ENCODE results near the gene LDB1. TPM values are rescaled to one million over a fixed set of nuclear protein-coding genes. Genes with fewer than 3 reads are reported as not detected.

Gene LDB1
- total RNA-seq, 1 experiment from 2014 or later = 87.6 TPM

GRCh38 chr10:102132193-102132562, 12.0 kb upstream of the LDB1 start:
- no peak for DNase-seq (ENCODE audit: low read depth, low spot score)
- no peaks in the 10 kb centered on the region for H3K27me3 ChIP-seq (ENCODE audit: control insufficient read depth, insufficient read depth, low read length)
- ChIA-PET POLR2A (no interaction called here), CTCF (interaction anchor here (0.5 to 1.4 kb wide), 4 partner anchors 13 to 641 kb away, joined by 3 to 5 read pairs (median 4); no protein-coding TSS in a partner anchor)
- ATAC-seq = no peak
- intact Hi-C loops (cut with micrococcal nuclease; ENCODE audit: unreplicated experiment) (no loop called here), in situ Hi-C loops (cut with HindIII; ENCODE audit: low pct_unique_long_range_greater_than_20kb, low sequenced_read_pairs) (no loop called here)
- H3K4me3 ChIP-seq (ENCODE audit: low read depth in 2 of 2, low read length in 2 of 2) = peak overlapping the region; percentile 91 to 99
- no TSS peak for BruUV-seq (replicated peaks)
- H3K9me3 ChIP-seq (ENCODE audit: control insufficient read depth, insufficient read depth, low read depth, low read length) = no peaks in the 10 kb centered on the region
- H3K27ac ChIP-seq (ENCODE audit: low read length) = peak overlapping the region; percentile 96
- H3K4me1 ChIP-seq (ENCODE audit: control insufficient read depth, insufficient read depth, low read length) = peaks cover 32% of the 10 kb centered on the region
- peaks cover 2% of the 10 kb centered on the region; the same call in 1 of the 2 replicates for H3K36me3 ChIP-seq (ENCODE audit: control insufficient read depth, insufficient read depth, low read length)
- TF ChIP-seq SIN3A (IDR thresholded peaks at IDR 0.05; ENCODE audit: borderline replicate concordance, insufficient read depth, low read depth, low read length) = no peak
- TF ChIP-seq TCF7L2 (IDR thresholded peaks at IDR 0.05; ENCODE audit: low read depth, low read length) = no peak
- TF ChIP-seq POLR2AphosphoS5 (IDR thresholded peaks at IDR 0.05; ENCODE audit: low read depth, low read length) = no peak
- TF ChIP-seq, protein P1, sequence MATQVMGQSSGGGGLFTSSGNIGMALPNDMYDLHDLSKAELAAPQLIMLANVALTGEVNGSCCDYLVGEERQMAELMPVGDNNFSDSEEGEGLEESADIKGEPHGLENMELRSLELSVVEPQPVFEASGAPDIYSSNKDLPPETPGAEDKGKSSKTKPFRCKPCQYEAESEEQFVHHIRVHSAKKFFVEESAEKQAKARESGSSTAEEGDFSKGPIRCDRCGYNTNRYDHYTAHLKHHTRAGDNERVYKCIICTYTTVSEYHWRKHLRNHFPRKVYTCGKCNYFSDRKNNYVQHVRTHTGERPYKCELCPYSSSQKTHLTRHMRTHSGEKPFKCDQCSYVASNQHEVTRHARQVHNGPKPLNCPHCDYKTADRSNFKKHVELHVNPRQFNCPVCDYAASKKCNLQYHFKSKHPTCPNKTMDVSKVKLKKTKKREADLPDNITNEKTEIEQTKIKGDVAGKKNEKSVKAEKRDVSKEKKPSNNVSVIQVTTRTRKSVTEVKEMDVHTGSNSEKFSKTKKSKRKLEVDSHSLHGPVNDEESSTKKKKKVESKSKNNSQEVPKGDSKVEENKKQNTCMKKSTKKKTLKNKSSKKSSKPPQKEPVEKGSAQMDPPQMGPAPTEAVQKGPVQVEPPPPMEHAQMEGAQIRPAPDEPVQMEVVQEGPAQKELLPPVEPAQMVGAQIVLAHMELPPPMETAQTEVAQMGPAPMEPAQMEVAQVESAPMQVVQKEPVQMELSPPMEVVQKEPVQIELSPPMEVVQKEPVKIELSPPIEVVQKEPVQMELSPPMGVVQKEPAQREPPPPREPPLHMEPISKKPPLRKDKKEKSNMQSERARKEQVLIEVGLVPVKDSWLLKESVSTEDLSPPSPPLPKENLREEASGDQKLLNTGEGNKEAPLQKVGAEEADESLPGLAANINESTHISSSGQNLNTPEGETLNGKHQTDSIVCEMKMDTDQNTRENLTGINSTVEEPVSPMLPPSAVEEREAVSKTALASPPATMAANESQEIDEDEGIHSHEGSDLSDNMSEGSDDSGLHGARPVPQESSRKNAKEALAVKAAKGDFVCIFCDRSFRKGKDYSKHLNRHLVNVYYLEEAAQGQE (IDR thresholded peaks at IDR 0.05; ENCODE audit: insufficient read depth in 1 of 2, low read depth in 2 of 2, low read length in 1 of 2) = no peak
- TF ChIP-seq, protein P2, sequence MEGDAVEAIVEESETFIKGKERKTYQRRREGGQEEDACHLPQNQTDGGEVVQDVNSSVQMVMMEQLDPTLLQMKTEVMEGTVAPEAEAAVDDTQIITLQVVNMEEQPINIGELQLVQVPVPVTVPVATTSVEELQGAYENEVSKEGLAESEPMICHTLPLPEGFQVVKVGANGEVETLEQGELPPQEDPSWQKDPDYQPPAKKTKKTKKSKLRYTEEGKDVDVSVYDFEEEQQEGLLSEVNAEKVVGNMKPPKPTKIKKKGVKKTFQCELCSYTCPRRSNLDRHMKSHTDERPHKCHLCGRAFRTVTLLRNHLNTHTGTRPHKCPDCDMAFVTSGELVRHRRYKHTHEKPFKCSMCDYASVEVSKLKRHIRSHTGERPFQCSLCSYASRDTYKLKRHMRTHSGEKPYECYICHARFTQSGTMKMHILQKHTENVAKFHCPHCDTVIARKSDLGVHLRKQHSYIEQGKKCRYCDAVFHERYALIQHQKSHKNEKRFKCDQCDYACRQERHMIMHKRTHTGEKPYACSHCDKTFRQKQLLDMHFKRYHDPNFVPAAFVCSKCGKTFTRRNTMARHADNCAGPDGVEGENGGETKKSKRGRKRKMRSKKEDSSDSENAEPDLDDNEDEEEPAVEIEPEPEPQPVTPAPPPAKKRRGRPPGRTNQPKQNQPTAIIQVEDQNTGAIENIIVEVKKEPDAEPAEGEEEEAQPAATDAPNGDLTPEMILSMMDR (IDR thresholded peaks at IDR 0.05) = no peak

DNA sequence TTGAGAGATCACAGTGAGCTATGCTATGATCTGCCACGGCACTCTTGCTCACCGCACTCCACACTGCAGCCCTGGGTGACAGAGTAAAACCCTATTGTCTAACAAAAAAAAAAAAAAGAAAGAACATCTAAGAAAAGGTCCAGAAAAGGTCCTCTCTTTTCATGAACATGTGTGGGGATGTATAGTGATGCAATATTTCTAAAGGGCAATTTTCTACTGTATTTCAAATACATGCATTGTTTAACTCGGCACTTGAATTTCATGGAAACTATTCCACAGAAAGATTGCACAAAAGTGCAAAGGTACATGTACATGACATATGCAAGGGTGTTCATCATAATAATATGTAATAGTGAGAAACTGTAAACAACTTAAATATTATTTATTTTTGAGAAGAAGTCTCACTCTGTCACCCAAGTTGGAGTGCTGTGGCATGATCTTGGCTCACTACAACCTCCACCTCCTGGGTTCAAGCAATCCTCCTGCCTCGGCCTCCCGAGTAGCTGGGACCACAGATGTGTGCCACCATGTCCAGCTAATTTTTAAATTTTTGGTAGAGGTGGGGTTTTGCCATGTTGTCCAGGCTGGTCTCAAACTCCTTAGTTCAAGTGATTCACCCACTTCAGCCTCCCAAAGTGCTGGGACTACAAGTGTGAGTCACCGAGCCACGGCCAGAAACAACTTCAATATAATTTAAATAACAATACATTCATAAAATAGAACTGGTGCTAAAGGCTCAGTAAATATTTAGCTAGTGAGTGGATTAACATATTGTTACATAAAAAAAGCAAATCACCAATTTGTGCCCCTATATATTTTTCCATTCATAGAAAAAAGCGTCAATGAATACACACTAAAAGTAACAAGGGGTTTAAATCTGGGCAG, 11.4 kb upstream of the LDB1 start:
- POLR2A ChIA-PET = interaction anchor here (0.6 to 0.7 kb wide), 2 partner anchors 85 to 261 kb away, joined by 4 to 9 read pairs; no protein-coding TSS in a partner anchor
- TF ChIP-seq, protein P2 (IDR thresholded peaks at IDR 0.05) = no peak
- no peak for TF ChIP-seq POLR2AphosphoS5 (IDR thresholded peaks at IDR 0.05; ENCODE audit: low read depth, low read length)
- TF ChIP-seq, protein P1 (IDR thresholded peaks at IDR 0.05; ENCODE audit: insufficient read depth in 1 of 2, low read depth in 2 of 2, low read length in 1 of 2) = no peak
- no peak for TF ChIP-seq TCF7L2 (IDR thresholded peaks at IDR 0.05; ENCODE audit: low read depth, low read length)
- no peak for TF ChIP-seq SIN3A (IDR thresholded peaks at IDR 0.05; ENCODE audit: borderline replicate concordance, insufficient read depth, low read depth, low read length)
- no peak for ATAC-seq
- Histone ChIP-seq H3K36me3 (ENCODE audit: control insufficient read depth, insufficient read depth, low read length) (peaks cover 2% of the 10 kb centered on the region; the same call in 1 of the 2 replicates), H3K27ac (ENCODE audit: low read length) (peak overlapping the region; percentile 96; the same call in 1 of the 2 replicates), H3K9me3 (ENCODE audit: control insufficient read depth, insufficient read depth, low read depth, low read length) (no peaks in the 10 kb centered on the region), H3K4me3 (ENCODE audit: low read depth in 2 of 2, low read length in 2 of 2) (no peak overlapping the region), H3K27me3 (ENCODE audit: control insufficient read depth, insufficient read depth, low read length) (no peaks in the 10 kb centered on the region), H3K4me1 (ENCODE audit: control insufficient read depth, insufficient read depth, low read length) (peaks cover 29% of the 10 kb centered on the region)
- intact Hi-C loops (cut with micrococcal nuclease; ENCODE audit: unreplicated experiment) (no loop called here), in situ Hi-C loops (cut with HindIII; ENCODE audit: low pct_unique_long_range_greater_than_20kb, low sequenced_read_pairs) (no loop called here)
- CTCF ChIA-PET = interaction anchor here (0.5 to 1.4 kb wide), 2 partner anchors 12 to 642 kb away, joined by 3 to 5 read pairs; no protein-coding TSS in a partner anchor
- BruUV-seq (replicated peaks) = no TSS peak
- no peak for DNase-seq (ENCODE audit: low read depth, low spot score)

Data from Panc1 (cell line).